Activated CD4-positive, CD25-positive, alpha-beta regulatory T cell treated with anti-CD3 and anti-CD28 coated beads, Interleukin-2, amount 50 U/mL, for 24 hours (primary cell): ENCODE results near the gene CAPN13.

Experiments
- ATAC-seq, 2 donors: fragments of 150-1000 bp; cut with Tn5 transposase; one replicate each; pipeline ENCODE4 v1.10.0; 2021; ENCODE audit warnings: mild to moderate bottlenecking in 1 of 2, moderate library complexity in 1 of 2

Gene CAPN13

GRCh38 chr2:30807249-30807648, at the start of gene CAPN13:
Gene CAPN13, minus strand, starts transcription at chr2:30807446. Its CDS starts 20,121 bp downstream, at chr2:30787325.
- ATAC-seq: no peak

GRCh38 chr2:30847841-30848240, 40.6 kb upstream of the CAPN13 start:
- ATAC-seq: no peak

- no peak for ATAC-seq
Observed at GRCh38 chr2:30847329-30847728, 40.1 kb upstream of the CAPN13 start.

- no peak for ATAC-seq
Observed at GRCh38 chr2:30828586-30828985, 21.3 kb upstream of the CAPN13 start.

GRCh38 chr2:30826916-30827315, 19.7 kb upstream of the CAPN13 start:
- ATAC-seq: no peak

GRCh38 chr2:30826481-30826880, 19.2 kb upstream of the CAPN13 start:
- ATAC-seq: no peak

- ATAC-seq: no peak
Observed at GRCh38 chr2:30823452-30823851, 16.2 kb upstream of the CAPN13 start.

- no peak for ATAC-seq
Observed at GRCh38 chr2:30821960-30822359, 14.7 kb upstream of the CAPN13 start.

- ATAC-seq: no peak
Observed at GRCh38 chr2:30820381-30821055, 13.3 kb upstream of the CAPN13 start.

- ATAC-seq: no peak
Observed at GRCh38 chr2:30809938-30810337, 2.7 kb upstream of the CAPN13 start.

GRCh38 chr2:30808695-30809094, 1.4 kb upstream of the CAPN13 start:
- no peak for ATAC-seq

GRCh38 chr2:30803281-30803680, 4.0 kb downstream of the CAPN13 start:
- no peak for ATAC-seq

GRCh38 chr2:30802611-30803010, 4.6 kb downstream of the CAPN13 start:
- ATAC-seq: no peak

GRCh38 chr2:30801821-30802455, 5.3 kb downstream of the CAPN13 start:
- ATAC-seq: no peak

- ATAC-seq: no peak
Observed at GRCh38 chr2:30800159-30800558, 7.1 kb downstream of the CAPN13 start.

- ATAC-seq: no peak
Observed at GRCh38 chr2:30799366-30799765, 7.9 kb downstream of the CAPN13 start.

- ATAC-seq: no peak
Observed at GRCh38 chr2:30798536-30798991, 8.7 kb downstream of the CAPN13 start.

- ATAC-seq: no peak
Observed at GRCh38 chr2:30797381-30798015, 9.7 kb downstream of the CAPN13 start.

- ATAC-seq: no peak
Observed at GRCh38 chr2:30796699-30797098, 10.5 kb downstream of the CAPN13 start.

GRCh38 chr2:30792521-30792920, 14.7 kb downstream of the CAPN13 start:
- ATAC-seq: no peak

- ATAC-seq: no peak
Observed at GRCh38 chr2:30790879-30791278, 16.4 kb downstream of the CAPN13 start.

- ATAC-seq: no peak
Observed at GRCh38 chr2:30789670-30790210, 17.5 kb downstream of the CAPN13 start.

- ATAC-seq: no peak
Observed at GRCh38 chr2:30786923-30787685, 20.1 kb downstream of the CAPN13 start.
